Esophagus squamous epithelium (tissue), 4 donors: Measurements from ENCODE around the gene RASGRF1.

ENCODE experiments used
- CTCF ChIP-seq, 6 experiments: fragments of 450-650 bp in 4 of 6; fragments of 200-600 bp in 2 of 6; sonication (generic) in 2 of 6; IDR thresholded peaks; one replicate each; pipeline ENCODE4 v1.5.1; 2016 to 2019; ENCODE audit warnings: antibody characterized with exemption in 6 of 6, mild to moderate bottlenecking in 4 of 6, moderate library complexity in 4 of 6
- POLR2A ChIP-seq, 4 donors: fragments of 450-650 bp; IDR thresholded peaks; one replicate each; pipeline ENCODE4 v1.6.1; 2017; ENCODE audit warnings: antibody characterized with exemption in 4 of 4, mild to moderate bottlenecking in 4 of 4, moderate library complexity in 3 of 4

GRCh38 chr15:79027532-79028410 is 62.8 kb downstream of the RASGRF1 start:
- TF ChIP-seq POLR2A (IDR thresholded peaks at IDR 0.05) (no peak), CTCF (IDR thresholded peaks at IDR 0.05) (no peak)
